NT2/D1 (cell line): Measurements from ENCODE around the gene UQCC3.
"Not testable (repeated sequence)": the region's sequence is repeated elsewhere in the genome, so short reads cannot be mapped to it uniquely, and the experiment has no call there.

Experiments
- DNase-seq: peaks from one replicate; pipeline ENCODE4 v3.0.0-alpha.2; 2011; ENCODE audit warnings: low read depth, low spot score
- H3K27me3 ChIP-seq: 2 replicates; pipeline ENCODE4 v1.6.0; 2011; ENCODE audit warnings: mild to moderate bottlenecking; ENCODE audit not compliant: insufficient read length, insufficient read depth
- H3K36me3 ChIP-seq: 2 replicates; pipeline ENCODE4 v1.6.1; 2011; ENCODE audit warnings: mild to moderate bottlenecking, low read length, mixed read lengths; ENCODE audit not compliant: insufficient read depth, insufficient read length
- H3K4me1 ChIP-seq: 2 replicates; pipeline ENCODE4 v1.5.1; 2011; ENCODE audit not compliant: insufficient read depth, insufficient read length
- H3K4me3 ChIP-seq: 2 replicates; pipeline ENCODE4 v1.5.1; 2011; ENCODE audit warnings: low read depth; ENCODE audit not compliant: insufficient read length
- H3K9ac ChIP-seq: 2 replicates; pipeline ENCODE4 v1.6.0; 2011; ENCODE audit warnings: low read depth; ENCODE audit not compliant: insufficient read length
- H3K9me3 ChIP-seq: 2 replicates; pipeline ENCODE4 v1.5.1; 2011; ENCODE audit warnings: mild to moderate bottlenecking, low read length; ENCODE audit not compliant: insufficient read depth
- SUZ12 ChIP-seq: IDR thresholded peaks from 2 replicates; pipeline ENCODE4 v1.6.1; 2011; ENCODE audit not compliant: insufficient read length, insufficient read depth; ENCODE audit errors: extremely low read depth
- YY1 ChIP-seq: IDR thresholded peaks from 2 replicates; pipeline ENCODE4 v1.6.1; 2011; ENCODE audit not compliant: insufficient read length, insufficient read depth
- ZNF274 ChIP-seq: IDR thresholded peaks from 2 replicates; pipeline ENCODE4 v1.6.1; 2011; ENCODE audit warnings: mild to moderate bottlenecking, low read depth, low read length

The UQCC3 gene

GRCh38 chr11:62694455-62695167 is 23.1 kb downstream of the UQCC3 start:
- TF ChIP-seq YY1: no peak
- no peak for TF ChIP-seq SUZ12
- no peak for TF ChIP-seq ZNF274
- Histone ChIP-seq H3K36me3 (peaks cover 72% of the 10 kb centered on the region), H3K27me3 (no peaks in the 10 kb centered on the region), H3K4me3 (no peak overlapping the region), H3K4me1 (peaks cover 5% of the 10 kb centered on the region), H3K9me3 (no peaks in the 10 kb centered on the region), H3K9ac (no peak overlapping the region)
- DNase-seq: peak; percentile 72

GRCh38 chr11:62702246-62702645 is 30.8 kb downstream of the UQCC3 start:
- no peaks in the 10 kb centered on the region for H3K27me3 ChIP-seq
- no peak for DNase-seq
- no peak overlapping the region for H3K9ac ChIP-seq
- H3K4me1 ChIP-seq: peaks cover 3% of the 10 kb centered on the region
- TF ChIP-seq SUZ12: no peak
- TF ChIP-seq YY1: no peak
- no peak for TF ChIP-seq ZNF274
- H3K36me3 ChIP-seq: peaks cover 53% of the 10 kb centered on the region
- no peaks in the 10 kb centered on the region for H3K9me3 ChIP-seq
- no peak overlapping the region for H3K4me3 ChIP-seq

GRCh38 chr11:62703921-62704320 is 32.4 kb downstream of the UQCC3 start:
- DNase-seq, H3K27me3 ChIP-seq, H3K4me3 ChIP-seq, H3K9me3 ChIP-seq, H3K9ac ChIP-seq: not testable (repeated sequence)
- H3K36me3 ChIP-seq: peaks cover 48% of the 10 kb centered on the region
- H3K4me1 ChIP-seq: peaks cover 13% of the 10 kb centered on the region

GRCh38 chr11:62705413-62705812 is 33.9 kb downstream of the UQCC3 start:
- H3K4me1 ChIP-seq: peaks cover 17% of the 10 kb centered on the region
- DNase-seq: no peak
- H3K36me3 ChIP-seq: peaks cover 45% of the 10 kb centered on the region
- H3K4me3 ChIP-seq: peak overlapping the region; percentile 72
- no peak for TF ChIP-seq ZNF274
- no peak for TF ChIP-seq YY1
- TF ChIP-seq SUZ12: no peak
- peak overlapping the region; percentile 97 for H3K9ac ChIP-seq
- no peaks in the 10 kb centered on the region for H3K27me3 ChIP-seq
- no peaks in the 10 kb centered on the region for H3K9me3 ChIP-seq

GRCh38 chr11:62705880-62706849 is 34.7 kb downstream of the UQCC3 start:
- H3K4me1 ChIP-seq: peaks cover 17% of the 10 kb centered on the region
- TF ChIP-seq YY1 (no peak), SUZ12 (no peak), ZNF274 (no peak)
- H3K9ac ChIP-seq: peak overlapping the region; percentile 97
- DNase-seq: peak; percentile 93
- H3K4me3 ChIP-seq: peak overlapping the region; percentile 72
- H3K27me3 ChIP-seq: no peaks in the 10 kb centered on the region
- H3K36me3 ChIP-seq: peaks cover 45% of the 10 kb centered on the region
- no peaks in the 10 kb centered on the region for H3K9me3 ChIP-seq

GRCh38 chr11:62706850-62707247 is 35.4 kb downstream of the UQCC3 start:
- DNase-seq: no peak
- Histone ChIP-seq H3K9me3 (no peaks in the 10 kb centered on the region), H3K27me3 (no peaks in the 10 kb centered on the region), H3K4me1 (peaks cover 17% of the 10 kb centered on the region), H3K36me3 (peaks cover 44% of the 10 kb centered on the region), H3K4me3 (peak overlapping the region; percentile 72), H3K9ac (peak overlapping the region; percentile 97)
- TF ChIP-seq YY1 (no peak), ZNF274 (no peak), SUZ12 (no peak)

- Histone ChIP-seq H3K36me3 (peaks cover 44% of the 10 kb centered on the region), H3K9me3 (no peaks in the 10 kb centered on the region), H3K27me3 (no peaks in the 10 kb centered on the region), H3K4me3 (peak within 1 kb of the TSS; percentile 72), H3K4me1 (peaks cover 17% of the 10 kb centered on the region), H3K9ac (peak within 1 kb of the TSS; percentile 97)
- TF ChIP-seq YY1: no peak
- TF ChIP-seq SUZ12: no peak
- no peak for TF ChIP-seq ZNF274
- peak; percentile 99 for DNase-seq
Measured at GRCh38 chr11:62707277-62707861, 35.9 kb downstream of the UQCC3 start, which contains the start of the genes BSCL2 and GNG3. Gene BSCL2 (minus strand): TSS chr11:62707424. CDS start chr11:62707195, 229 bp downstream. Gene GNG3 (plus strand): TSS chr11:62707676. CDS start chr11:62708296, 620 bp downstream.
